ENCODE measurements around the gene CD74.

GRCh38 chr5:150446583-150446982, 33.9 kb upstream of the CD74 start:
- TF ChIP-seq POLR2A (IDR thresholded peaks at IDR 0.05) (no peak), CTCF (IDR thresholded peaks at IDR 0.05 in 4 of 5, conservative IDR thresholded peaks at IDR 0.05 in 1 of 5) (no peak)

Data from gastrocnemius medialis (tissue), 4 donors.